T-helper 9 cell (primary cell): ENCODE results near the gene ARHGEF18.
"Not testable (repeated sequence)": the region's sequence is repeated elsewhere in the genome, so short reads cannot be mapped to it uniquely, and the experiment has no call there.

Source experiments
- DNase-seq: peaks from one replicate; pipeline ENCODE4 v3.0.0-alpha.2; 2020

Gene ARHGEF18

DNA sequence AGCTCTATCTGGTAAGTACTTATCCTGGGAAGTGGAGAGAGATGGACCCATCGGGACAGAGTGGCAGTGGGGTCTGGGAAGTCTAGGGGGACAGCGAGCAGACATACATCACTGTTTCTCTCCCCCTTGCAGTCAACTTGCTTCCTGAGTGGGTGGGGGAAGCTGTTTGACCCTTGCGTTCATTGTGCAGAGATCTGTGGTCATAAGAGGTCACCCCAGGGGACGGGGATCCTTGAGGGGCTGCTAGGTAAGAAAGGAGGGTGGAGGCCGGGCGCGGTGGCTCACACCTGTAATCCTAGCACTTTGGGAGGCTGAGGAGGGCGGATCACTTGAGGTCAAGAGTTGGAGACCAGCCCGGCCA lies 474 bp downstream of the ARHGEF18 start:
- DNase-seq: no peak

DNA sequence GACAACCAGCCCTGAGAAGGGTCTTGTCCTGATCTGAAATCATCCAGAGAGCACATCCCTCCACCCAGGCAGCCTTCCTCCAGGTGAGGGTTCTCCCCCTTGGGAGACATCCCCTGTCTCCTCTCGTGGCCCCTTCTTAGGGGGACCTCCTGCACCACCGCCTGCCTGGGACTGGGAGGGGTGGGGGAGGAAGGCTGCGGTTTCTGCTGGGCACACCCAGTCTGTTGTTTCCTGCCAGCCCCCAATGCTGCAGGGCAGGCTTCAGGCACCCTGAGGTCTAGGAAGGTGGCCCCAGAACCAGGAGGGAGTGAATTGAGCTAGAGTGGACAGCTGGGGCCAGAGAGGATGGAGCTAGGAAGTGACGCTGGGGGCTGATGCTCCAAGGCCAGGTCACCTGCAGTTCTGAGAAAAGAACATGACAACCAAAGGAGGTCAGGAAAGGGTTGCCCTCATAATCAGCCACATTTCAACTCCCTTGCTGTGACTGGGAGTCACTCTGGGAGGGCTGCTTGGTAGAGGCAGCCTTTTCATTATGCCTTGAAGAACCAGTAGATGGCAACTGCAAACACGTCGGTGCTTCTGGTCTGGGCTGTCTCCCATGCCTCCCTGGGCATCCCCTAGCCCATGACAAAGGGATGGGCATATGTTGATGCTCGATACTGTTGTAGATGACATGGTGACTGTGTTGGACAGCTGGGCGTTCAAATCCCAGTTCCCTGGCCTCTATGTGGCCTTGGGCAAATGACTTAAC lies 1.4 kb downstream of the ARHGEF18 start:
- DNase-seq: no peak

DNA sequence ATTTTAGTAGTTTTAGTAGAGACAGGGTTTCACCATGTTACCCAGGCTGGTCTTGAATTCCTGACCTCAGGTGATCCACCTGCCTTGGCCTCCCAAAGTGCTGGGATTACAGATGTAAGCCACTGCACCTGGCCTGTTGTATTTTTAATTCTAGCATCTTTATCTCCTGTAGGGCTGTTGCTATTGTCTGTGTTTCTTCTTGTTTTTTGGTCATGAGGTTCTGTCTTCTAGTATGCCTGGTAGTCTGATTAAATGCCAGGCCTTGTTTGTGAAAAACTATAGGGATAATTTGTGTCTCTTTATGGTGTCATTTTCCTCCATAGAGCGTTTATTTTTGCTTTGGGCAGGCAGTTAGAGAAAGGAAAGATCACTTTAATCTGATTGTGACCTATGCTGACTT lies 3.1 kb downstream of the ARHGEF18 start:
- no peak for DNase-seq

DNA sequence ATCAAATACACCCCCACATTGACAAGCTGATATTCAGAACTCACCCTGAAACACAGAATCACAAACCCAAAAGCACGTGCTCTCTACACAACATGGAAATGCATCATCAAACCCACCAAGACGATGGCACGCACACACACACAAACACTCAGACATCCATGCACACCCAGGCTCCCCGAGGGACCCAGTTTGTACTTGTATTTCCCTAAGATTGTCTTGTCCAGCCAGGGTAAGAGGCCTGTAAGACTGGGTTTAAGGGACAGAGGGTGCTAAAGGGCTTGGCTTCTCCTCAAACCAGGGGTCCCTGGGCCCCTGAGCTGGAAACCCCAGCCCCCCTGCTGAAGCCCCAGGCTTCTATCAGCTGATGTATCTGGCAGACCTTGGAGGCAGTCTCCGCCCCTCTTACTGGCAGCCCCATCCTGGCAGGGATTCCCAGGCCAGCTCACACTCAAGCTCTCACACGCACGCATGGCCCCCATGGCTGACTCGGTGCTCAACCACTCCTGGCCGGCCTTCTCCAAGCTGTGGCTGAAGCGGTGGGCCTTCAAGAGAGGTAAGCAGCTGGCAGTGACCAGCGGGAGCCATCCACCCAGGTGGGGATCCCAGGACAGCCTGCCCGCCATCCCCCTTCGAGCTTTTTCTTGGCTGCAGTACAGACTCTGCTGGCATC lies 6.5 kb downstream of the ARHGEF18 start:
- DNase-seq: no peak

DNA sequence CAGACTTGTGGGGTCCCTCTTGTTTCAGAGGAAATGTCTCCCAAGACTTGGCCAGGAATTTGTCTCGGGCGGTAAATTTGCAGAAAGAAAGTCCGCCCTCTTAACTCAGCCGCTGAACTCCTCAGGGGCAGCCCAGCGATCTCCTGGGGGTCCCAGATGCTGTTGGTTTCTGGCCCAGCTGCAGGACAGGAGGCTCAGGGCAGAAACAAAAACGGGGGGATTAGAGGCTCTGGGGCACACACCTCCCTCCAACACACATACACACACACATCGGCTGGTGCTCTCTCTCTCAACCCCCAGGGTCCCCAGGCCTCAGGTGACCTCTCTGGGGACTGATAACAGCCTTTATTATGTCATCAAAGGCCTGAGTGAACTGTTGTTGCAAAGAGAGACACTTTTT lies 7.1 kb downstream of the ARHGEF18 start:
- DNase-seq: no peak

DNA sequence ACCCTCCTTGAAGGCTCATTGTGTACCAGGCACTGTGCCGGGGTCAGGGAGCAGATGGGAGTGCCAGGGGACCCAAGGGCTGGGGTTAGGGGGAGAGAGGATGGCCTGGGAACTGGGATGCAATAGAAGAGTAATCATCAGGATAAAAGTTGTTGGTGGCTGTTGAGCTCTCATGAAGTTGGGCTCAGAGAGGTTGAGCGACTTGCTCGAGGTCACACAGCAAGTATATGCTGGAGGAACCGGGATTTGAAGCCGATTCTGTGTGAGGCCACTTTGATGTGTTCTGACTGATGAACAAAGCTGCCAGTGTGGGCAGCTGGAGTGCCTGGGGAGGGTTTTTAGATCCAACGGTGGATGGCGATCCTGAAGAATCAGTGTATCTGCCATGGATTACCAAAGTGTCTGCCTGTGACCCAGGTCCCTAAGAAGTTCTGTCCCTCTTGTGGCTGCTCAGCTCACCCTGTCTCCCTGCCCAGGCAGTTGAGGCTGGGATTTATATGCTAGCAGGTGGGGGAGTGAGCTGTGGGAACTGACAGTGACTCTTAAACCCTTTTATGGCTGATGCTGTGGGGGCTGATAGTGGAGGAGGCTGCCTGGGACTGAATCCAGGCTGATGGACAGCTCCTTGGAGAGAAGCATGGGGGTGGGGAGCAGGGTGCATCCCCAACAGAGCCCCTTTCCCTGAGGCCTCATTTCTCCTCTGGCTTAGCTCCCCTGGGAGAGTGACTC lies 8.3 kb downstream of the ARHGEF18 start:
- no peak for DNase-seq

DNA sequence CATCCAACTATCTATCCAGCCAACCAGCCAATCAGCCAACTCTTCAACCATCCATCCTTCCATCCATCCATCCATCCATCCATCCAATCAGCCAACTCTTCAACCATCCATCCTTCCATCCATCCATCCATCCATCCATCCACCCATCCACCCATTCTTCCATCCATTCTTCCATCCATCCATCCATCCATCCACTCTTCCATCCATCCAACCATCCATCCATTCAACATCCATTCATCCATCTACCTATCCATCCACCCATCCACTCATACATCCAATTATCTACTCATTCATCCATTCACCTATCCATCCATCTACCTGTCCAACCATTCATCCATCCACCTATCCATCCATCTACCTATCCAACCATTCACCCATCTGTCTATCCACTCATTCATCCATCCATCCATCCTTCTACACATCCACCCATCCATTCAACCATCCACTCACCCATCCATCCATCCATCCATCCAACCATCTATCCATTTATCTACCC lies 9.4 kb downstream of the ARHGEF18 start:
- DNase-seq: no peak

DNA sequence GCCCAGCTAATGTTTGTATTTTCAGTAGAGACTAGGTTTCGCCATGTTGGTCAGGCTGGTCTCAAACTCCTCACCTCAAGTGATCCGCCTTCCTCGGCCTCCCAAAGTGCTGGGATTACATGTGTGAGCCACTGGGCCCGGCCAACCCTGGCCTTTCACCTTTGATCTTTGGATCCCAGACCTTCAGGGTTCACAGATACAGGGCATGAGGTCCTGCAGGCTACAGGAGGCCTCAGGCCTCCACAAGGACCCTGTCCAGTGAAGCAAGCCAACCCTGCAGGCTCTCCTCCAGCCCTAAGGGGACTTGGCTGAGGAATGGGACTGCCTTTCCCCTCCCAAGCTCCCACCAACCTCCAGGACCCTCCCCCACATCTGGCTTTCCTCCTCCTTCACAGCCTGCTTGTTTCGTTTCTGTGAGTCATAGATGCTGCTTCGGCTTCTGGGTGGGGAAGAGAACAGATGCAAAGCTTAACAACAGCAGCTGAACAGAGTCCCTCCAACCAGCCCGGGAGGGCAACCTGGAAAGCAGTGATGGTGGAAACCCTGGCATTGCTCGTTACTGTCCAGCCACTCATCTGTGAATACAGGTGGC lies 11.8 kb downstream of the ARHGEF18 start:
- DNase-seq: no peak

DNA sequence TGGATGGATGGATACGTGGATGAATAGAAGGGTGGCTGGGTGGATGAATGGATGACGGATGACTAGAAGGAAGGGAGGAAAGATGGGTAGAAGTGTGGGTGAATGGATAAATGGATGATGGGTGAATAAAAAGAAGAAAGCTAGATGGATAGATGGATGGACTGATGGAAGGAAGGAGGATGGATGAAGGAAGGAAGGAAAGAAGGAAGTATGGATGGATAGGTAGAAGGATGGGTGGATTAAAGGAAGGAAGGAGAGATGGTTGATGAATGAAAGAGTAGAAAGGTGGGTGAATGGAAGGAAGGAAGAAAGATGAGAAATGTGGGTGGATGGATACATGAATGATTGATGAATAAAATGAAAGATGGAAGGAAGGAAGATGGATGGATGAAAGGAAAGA lies 14.5 kb downstream of the ARHGEF18 start:
- no peak for DNase-seq

DNA sequence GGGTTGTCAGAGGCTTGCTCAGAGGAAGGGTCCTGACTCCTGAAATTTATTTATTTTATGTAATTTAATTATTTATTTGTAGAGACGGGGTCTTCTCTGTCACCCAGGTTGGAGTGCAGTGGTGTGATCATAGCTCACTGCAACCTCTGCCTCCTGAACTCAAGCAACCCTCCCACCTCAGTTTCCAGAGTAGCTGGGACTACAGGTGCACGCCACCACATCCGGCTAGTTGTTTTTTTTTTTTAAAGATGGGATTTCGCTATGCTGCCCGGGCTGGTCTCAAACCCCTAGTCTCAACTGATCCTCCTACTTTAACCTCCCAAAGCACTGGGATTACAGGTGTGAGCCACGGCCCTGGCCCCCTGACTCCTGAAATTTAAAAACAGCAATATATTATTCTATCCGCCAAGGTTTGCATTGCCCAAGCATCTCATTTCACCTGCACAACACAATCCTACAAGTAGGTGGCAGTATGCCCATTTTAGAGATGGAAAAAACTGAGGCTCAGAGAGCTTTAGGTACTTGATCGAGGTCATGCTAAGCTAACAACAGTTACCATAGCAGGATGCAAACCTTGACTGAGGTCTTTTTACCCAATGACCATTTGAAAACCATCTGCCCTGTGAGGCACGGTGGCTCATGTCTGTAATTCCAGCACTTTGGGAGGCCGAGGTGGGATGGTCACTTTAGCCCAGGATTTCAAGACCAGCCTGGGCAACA lies 18.1 kb downstream of the ARHGEF18 start:
- no peak for DNase-seq

DNA sequence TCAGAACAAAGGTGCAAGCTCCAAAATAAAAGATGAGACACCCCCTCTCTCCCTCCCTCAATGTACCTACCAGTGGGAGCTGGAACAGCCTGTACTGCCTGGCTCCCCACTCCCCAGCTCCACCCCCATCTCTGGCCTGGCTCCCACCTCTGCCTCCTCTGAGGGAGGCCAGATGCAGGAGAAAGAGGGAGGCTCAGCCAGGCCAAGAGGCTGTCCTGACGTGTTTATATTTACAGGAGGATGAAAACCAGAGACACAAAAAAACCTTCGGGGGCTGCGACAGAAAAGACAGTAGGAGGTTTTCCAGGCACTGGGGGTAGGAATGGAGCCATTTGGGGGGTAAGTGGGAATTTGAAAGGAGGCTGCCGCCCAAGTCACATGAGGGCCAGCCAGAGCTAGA lies 19.7 kb downstream of the ARHGEF18 start:
- no peak for DNase-seq

DNA sequence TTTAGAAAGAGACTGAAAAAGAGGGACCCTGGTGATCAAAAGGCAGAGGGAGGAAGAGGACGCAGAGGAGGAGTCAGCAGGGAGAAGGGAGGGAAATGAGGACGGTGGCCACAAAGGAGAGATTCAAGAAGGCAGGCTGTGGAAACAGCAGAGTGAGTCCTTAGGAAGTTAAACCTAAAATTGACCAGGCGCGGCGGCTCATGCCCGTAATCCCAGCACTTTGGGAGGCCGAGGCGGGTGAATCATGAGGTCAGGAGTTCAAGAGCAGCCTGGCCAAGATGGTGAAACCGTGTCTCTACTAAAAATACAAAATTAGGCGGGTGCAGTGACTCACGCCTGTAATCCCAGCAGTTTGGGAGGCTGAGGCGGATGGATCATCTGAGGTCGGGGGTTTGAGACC lies 20.1 kb downstream of the ARHGEF18 start:
- not testable (repeated sequence) for DNase-seq

DNA sequence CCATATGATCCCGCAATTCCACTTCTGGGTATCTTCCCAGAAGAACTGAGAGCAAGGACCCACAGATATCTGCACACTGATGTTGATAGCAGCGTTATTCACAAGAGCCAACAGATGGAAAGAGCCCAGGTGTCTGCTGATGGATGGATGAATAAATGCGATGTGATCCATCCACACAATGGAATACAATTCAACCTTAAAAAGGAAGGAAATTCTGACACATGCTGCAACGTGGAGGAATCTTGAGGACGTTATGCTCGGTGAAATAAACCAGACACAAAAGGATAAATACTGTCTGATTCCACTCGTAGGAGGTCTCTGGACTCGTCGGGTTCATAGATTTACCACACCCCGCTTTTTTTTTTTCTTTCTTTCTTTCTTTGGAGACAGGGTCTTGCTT lies 21.8 kb downstream of the ARHGEF18 start:
- no peak for DNase-seq

DNA sequence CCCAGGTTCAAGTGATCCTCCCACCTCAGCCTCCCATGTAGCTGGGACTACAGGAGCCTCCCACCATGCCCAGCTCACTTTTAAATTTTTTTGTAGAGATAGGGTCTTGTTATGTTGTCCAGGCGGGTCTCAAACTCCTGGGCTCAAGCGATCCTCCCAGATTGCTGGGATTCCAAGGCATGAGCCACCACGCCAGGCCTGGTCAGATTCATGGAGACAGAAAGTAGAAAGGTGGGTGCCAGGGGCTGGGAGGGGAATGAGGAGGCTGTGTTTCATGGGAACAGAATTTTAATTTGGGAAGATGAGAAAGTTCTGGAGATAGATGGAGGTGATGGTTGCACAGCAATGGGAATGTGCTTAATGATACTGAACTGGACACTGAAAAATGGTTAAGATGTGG lies 22.3 kb downstream of the ARHGEF18 start:
- no peak for DNase-seq

DNA sequence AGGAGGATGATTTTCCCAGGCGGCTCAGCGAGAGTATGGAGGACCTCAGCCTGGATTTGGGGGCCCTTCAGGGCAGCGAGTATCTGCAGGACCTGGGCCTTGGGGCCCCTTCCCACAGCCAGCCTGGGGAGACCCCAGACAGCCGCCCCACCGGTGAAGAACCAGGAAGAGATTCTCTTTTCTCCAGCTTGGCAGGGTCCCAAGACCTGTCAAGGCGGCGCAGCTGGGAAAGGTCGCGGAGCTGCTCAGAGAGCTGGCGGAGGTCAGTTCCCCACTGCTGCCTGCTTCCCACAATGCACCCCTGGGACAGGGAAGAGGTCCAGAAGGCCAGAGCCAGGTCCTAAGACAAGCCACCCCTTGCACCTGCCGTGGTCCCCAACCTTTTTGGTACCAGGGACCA lies 24.1 kb downstream of the ARHGEF18 start:
- no peak for DNase-seq

DNA sequence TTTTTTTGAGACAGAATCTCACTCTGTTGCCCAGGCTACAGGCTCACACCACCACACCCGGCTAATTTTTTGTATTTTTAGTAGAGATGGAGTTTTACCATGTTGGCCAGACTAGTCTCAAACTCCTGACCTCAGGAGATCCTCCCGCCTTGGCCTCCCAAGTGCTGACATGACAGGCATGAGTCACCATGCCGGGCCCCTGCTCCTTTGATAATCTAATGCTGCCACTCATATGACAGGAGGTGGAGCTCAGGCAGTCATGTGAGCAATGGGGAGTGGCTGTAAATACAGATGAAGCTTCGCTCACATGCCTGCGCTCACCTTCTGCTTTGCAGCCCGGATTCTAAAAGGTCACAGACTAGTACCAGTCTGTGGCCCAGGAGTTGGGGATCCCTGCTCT lies 25.1 kb downstream of the ARHGEF18 start:
- no peak for DNase-seq

DNA sequence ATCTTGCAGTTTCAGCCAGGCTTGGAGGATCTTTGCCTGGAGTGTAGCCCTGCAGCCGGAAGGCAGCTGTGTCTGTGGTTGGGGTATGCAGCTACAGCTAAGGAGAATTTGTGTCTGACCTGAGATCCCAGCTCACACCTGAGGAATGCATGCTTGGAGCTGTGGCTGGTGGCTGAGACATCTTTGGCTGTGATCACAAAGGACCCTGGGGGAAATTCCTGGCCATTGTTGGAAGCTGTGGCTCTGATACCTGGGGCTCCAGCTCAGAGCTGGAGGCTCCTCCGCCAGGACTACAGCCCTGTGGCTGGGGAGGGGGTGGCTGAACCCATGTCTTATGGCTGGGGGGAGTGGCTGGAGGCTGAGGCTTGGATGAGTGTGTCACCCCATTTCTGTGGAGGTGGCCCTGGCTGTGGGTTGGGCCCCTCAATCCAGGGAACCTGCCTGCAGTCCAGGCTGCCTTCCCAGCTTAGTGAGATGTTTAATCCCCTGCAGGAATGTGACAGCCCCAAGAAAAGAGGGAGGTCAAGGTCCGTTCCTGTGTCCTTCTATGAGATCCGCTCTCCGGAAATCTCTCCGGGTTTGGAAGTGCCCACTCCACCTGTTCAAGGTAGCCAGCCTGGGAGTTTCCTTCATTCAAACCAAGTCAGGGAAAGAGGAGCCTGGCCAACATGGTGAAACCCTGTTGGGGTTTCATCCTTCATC lies 27.6 kb downstream of the ARHGEF18 start:
- DNase-seq: no peak

DNA sequence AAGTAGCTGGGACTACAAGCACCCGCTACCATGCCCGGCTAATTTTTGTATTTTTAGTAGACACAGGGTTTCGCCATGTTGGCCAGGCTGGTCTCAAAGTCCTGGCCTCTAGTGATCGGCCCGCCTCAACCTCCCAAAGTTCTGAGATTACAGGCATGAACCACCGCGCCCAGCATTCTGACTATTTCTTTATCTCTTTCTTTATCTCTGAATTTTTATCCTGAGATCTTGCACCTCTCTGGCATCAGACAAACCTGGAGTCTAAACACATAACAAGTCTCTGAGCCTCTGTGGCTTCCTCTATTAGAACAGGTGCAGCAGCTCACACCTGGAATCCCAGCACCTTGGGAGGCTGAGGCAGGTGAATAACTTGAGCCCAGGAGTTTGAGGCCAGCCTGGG lies 28.5 kb downstream of the ARHGEF18 start:
- no peak for DNase-seq

DNA sequence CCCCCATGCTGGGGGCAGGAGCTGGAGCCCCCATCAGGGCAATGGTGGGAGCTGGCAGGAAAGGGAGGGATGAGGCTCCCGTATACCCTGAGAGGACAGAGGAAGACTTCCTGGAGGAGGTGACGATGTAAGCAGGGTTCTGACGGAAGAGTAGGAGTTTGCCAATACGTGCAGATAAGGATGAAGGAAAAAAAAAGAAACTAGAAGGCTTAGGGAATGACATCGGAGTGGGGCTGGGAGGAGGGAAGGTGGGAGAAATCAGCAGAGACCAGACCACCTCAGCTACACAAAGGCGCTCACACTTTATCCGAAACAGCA lies 32.3 kb downstream of the ARHGEF18 start:
- no peak for DNase-seq

DNA sequence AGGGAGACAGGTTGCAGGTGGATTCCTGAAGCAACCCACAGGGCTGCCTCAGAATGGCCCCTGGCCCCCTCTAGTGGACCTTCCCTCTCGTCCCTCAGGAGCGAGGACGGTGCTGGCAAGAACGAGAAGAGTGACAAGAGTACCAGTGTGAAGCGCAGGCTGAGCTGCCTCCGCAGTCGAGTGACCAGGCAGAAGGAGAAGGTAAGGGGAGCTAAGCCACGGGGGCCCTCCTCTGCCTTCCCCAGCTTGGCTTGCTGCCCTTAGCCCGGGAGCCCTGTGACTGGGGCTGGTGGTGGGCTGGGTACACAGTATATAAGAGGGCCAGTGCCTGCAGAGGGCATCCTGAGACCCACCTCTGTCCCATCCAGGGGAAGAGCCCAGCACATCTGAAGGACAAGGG lies 34.0 kb downstream of the ARHGEF18 start:
- no peak for DNase-seq

DNA sequence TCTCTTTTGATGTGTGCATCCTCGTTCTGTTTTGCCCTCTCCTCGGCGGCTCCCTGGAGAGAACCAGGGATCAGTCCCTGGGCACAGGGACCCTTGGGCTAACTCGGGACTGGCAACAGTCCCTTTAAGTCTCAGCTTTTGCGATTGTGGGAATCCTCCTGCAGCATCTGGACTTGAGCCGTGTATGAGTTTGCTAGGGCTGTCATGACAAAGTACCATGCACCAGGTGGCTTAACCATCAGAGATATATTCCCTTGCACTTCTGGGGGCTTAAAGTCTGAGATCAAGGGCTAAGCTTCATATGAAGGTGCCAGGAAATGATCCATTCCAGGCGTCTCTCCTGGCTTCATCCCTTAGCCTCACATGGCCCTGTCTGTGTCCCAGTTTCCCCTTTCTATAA lies 34.5 kb downstream of the ARHGEF18 start:
- no peak for DNase-seq

DNA sequence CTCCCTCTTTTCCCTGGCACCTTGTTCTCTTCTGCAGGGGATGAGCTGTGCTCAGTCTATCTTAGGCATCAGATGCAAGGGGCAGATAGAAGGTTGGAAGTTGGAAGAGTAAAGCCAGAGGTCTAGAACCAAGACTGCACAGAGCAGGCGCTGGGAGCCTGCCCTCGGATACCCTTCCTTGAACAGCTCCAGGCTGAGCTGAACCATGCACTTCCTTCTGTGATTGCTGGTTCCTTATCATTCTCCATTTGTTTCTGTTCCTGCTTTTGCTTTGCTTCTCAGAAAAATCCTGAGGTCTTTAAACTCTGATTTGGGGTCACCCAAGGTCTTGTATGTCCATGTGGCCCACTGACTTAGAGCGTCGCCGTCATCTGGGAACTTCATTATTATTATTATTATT lies 36.3 kb downstream of the ARHGEF18 start:
- DNase-seq: no peak
